Ammon's horn (tissue), 1 donor: ENCODE results near the gene YRDC.

Experiments
- DNase-seq: peaks from one replicate; pipeline ENCODE4 v3.0.0-alpha.2; 2016; ENCODE audit warnings: low spot score

The YRDC gene

GRCh38 chr1:37807555-37808368, at the start of gene YRDC, which contains the start of gene C1orf122:
YRDC (minus strand) TSS chr1:37808208; CDS start chr1:37808180, 28 bp downstream.
C1orf122 (plus strand) TSS chr1:37807790; CDS start chr1:37808405, 615 bp downstream.
- peak; percentile 96 for DNase-seq

- DNase-seq, result no peak
Measured at GRCh38 chr1:37854406-37854805, 46.4 kb upstream of the YRDC start.

GRCh38 chr1:37853157-37853556, 45.1 kb upstream of the YRDC start:
- DNase-seq, result no peak

GRCh38 chr1:37851782-37852210, 43.8 kb upstream of the YRDC start:
- peak; percentile 13 for DNase-seq

- peak; percentile 23 for DNase-seq
Measured at GRCh38 chr1:37851262-37851661, 43.3 kb upstream of the YRDC start.

GRCh38 chr1:37850352-37850955, 42.4 kb upstream of the YRDC start:
- no peak for DNase-seq

GRCh38 chr1:37849480-37849879, 41.5 kb upstream of the YRDC start:
- DNase-seq, result no peak

- no peak for DNase-seq
Measured at GRCh38 chr1:37846647-37847339, 38.8 kb upstream of the YRDC start.

GRCh38 chr1:37845786-37846185, 37.8 kb upstream of the YRDC start:
- no peak for DNase-seq

GRCh38 chr1:37845049-37845646, 37.1 kb upstream of the YRDC start:
- DNase-seq, result no peak

- DNase-seq, result no peak
Measured at GRCh38 chr1:37844536-37844935, 36.5 kb upstream of the YRDC start.

GRCh38 chr1:37841652-37842051, 33.6 kb upstream of the YRDC start:
- no peak for DNase-seq

GRCh38 chr1:37840711-37841110, 32.7 kb upstream of the YRDC start:
- no peak for DNase-seq

- no peak for DNase-seq
Measured at GRCh38 chr1:37839676-37840075, 31.7 kb upstream of the YRDC start.

GRCh38 chr1:37836788-37837187, 28.8 kb upstream of the YRDC start:
- DNase-seq, result no peak

GRCh38 chr1:37831809-37832208, 23.8 kb upstream of the YRDC start:
- no peak for DNase-seq

GRCh38 chr1:37831109-37831508, 23.1 kb upstream of the YRDC start:
- DNase-seq, result no peak

- no peak for DNase-seq
Measured at GRCh38 chr1:37828410-37829074, 20.5 kb upstream of the YRDC start.

- DNase-seq, result no peak
Measured at GRCh38 chr1:37825506-37825905, 17.5 kb upstream of the YRDC start.

- DNase-seq, result no peak
Measured at GRCh38 chr1:37824001-37824400, 16.0 kb upstream of the YRDC start.

GRCh38 chr1:37822906-37823815, 15.2 kb upstream of the YRDC start:
- DNase-seq, result no peak
